Thymus (tissue), 11 donors: Measurements from ENCODE around the gene LRP2. TPM values are rescaled to one million over a fixed set of nuclear protein-coding genes. Genes with fewer than 3 reads are reported as not detected.
A peak's percentile ranks its signal among the peaks of the same experiment; 100 is the strongest.

Source experiments
- DNase-seq, 9 donors: peaks; one replicate each; pipeline ENCODE4 v3.0.0-alpha.2; 2013; ENCODE audit warnings: low spot score in 9 of 9, low read depth in 6 of 9, missing footprints in 1 of 9
- H3K27ac ChIP-seq, 2 donors: one replicate each; pipeline ENCODE4 v1.5.1; 2013; ENCODE audit warnings: control low read depth in 1 of 2, low read depth in 1 of 2, low read length in 1 of 2, mild to moderate bottlenecking in 1 of 2, moderate library complexity in 1 of 2
- H3K27me3 ChIP-seq, 2 donors: one replicate each; pipeline ENCODE4 v1.5.1; 2013; ENCODE audit warnings: low read length in 1 of 2; ENCODE audit not compliant: control insufficient read depth in 2 of 2, insufficient read depth in 1 of 2
- H3K36me3 ChIP-seq, 2 donors: one replicate each; pipeline ENCODE4 v1.5.1; 2013; ENCODE audit warnings: low read length in 1 of 2, mild to moderate bottlenecking in 1 of 2, moderate library complexity in 1 of 2; ENCODE audit not compliant: control insufficient read depth in 2 of 2, insufficient read depth in 2 of 2
- H3K4me1 ChIP-seq, 2 donors: one replicate each; pipeline ENCODE4 v1.5.1; 2013; ENCODE audit warnings: low read length in 2 of 2; ENCODE audit not compliant: control insufficient read depth in 2 of 2, insufficient read depth in 2 of 2
- H3K4me3 ChIP-seq, 2 donors: one replicate each; pipeline ENCODE4 v1.5.1; 2013; ENCODE audit warnings: low read length in 2 of 2, control low read depth in 1 of 2, mild to moderate bottlenecking in 1 of 2
- H3K9me3 ChIP-seq, 2 donors: one replicate each; pipeline ENCODE4 v1.5.1; 2013; ENCODE audit warnings: low read length in 1 of 2, mild to moderate bottlenecking in 1 of 2; ENCODE audit not compliant: control insufficient read depth in 2 of 2, insufficient read depth in 1 of 2
- WGBS: extraction: QIAGEN DNeasy Blood & Tissue Kit; methylation state at CpG from one replicate; pipeline ENCODE4 v1.1.7; 2013; 5-methylcytosine and 5-hydroxymethylcytosine counted together
- polyA plus RNA-seq: library from polyadenylated mRNA; stranded (reverse); fragments of 200-250 nt; gene quantifications from one replicate; pipeline ENCODE4 v1.2.3, GENCODE V29; 2013
- total RNA-seq: library from RNA; stranded (reverse); fragments of 120-200 nt; gene quantifications from one replicate; pipeline ENCODE4 v1.2.4, GENCODE V29; 2013
- donor health status: healthy.

LRP2 gene
- total and polyA plus RNA-seq, 2 donors = 0.05 to 0.09 TPM

DNA sequence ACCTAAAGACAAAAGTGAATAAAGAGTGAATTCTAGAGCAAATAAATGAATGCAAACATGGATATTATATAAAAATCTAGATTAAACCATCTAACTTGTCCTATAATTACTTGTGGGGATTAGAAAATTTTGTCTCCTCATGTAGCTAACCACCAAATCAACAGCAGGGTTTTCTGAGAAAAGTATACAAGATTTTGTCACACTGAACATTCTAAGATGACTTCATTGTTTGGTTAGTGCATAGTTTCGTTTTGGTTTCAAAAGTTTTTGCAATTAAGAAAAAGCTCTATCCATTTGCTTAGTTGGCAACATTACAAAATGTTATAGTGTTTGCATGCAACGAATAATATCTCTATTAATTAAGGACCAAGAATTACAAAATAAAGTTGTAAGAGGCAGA, 125.0 kb downstream of the LRP2 start:
- Histone ChIP-seq H3K27me3 (no peaks in the 10 kb centered on the region), H3K36me3 (no peaks in the 10 kb centered on the region), H3K9me3 (no peaks in the 10 kb centered on the region), H3K4me1 (no peaks in the 10 kb centered on the region), H3K27ac (no peak overlapping the region), H3K4me3 (no peak overlapping the region)
- WGBS = 93% methylated on average over 2 of the region's 2 CpGs
- DNase-seq = no peak

- Histone ChIP-seq H3K36me3 (no peaks in the 10 kb centered on the region), H3K9me3 (no peaks in the 10 kb centered on the region), H3K4me1 (no peaks in the 10 kb centered on the region), H3K27me3 (no peaks in the 10 kb centered on the region), H3K4me3 (no peak overlapping the region), H3K27ac (no peak overlapping the region)
- DNase-seq = no peak
- 96% methylated on average over 11 of the region's 11 CpGs for WGBS
Observed at GRCh38 chr2:169232551-169233154, 129.7 kb downstream of the LRP2 start.

- Histone ChIP-seq H3K4me3 (no peak overlapping the region), H3K9me3 (no peaks in the 10 kb centered on the region), H3K27me3 (no peaks in the 10 kb centered on the region), H3K36me3 (no peaks in the 10 kb centered on the region), H3K27ac (no peak overlapping the region), H3K4me1 (no peaks in the 10 kb centered on the region)
- 95% methylated on average over 2 of the region's 2 CpGs for WGBS
- DNase-seq = no peak
Observed at GRCh38 chr2:169230204-169230603, 132.1 kb downstream of the LRP2 start.

- H3K4me1 ChIP-seq = no peaks in the 10 kb centered on the region
- no peak overlapping the region for H3K27ac ChIP-seq
- no peaks in the 10 kb centered on the region for H3K36me3 ChIP-seq
- no peak overlapping the region for H3K4me3 ChIP-seq
- H3K27me3 ChIP-seq = no peaks in the 10 kb centered on the region
- H3K9me3 ChIP-seq = no peaks in the 10 kb centered on the region
- no peak for DNase-seq
Observed at GRCh38 chr2:169229590-169229989, 132.7 kb downstream of the LRP2 start.

- Histone ChIP-seq H3K27me3 (no peaks in the 10 kb centered on the region), H3K27ac (no peak overlapping the region), H3K9me3 (no peaks in the 10 kb centered on the region), H3K4me3 (no peak overlapping the region), H3K36me3 (no peaks in the 10 kb centered on the region), H3K4me1 (no peaks in the 10 kb centered on the region)
- DNase-seq = no peak
- 97% methylated on average over 2 of the region's 2 CpGs for WGBS
Observed at GRCh38 chr2:169225906-169226305, 136.4 kb downstream of the LRP2 start.

DNA sequence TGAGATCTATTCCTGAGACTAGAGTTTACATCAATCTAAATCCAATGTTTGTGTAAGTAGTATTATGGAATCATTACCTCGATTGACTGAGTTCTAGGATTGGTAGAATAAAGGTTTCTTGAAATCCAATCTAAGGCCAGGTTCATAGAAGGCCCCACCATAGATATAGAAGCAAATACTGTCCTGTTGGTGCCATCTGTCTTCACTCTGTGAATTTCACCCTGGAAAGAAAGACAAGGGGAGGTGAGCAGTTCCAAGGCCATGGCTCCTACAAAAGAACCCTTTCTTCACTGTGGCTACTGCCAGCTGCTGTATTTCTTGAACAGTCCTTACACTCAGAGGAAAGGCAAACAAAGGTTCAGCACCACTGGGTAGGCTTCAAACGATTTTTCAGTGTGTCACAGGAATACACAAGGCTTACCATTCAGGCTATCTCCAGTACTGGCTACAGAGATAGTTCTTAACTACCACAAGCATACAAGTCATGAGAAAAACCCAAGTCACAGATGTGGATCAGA, 137.0 kb downstream of the LRP2 start:
- no peak overlapping the region for H3K27ac ChIP-seq
- 85% methylated on average over 2 of the region's 2 CpGs for WGBS

GRCh38 chr2:169222665-169223064, 139.7 kb downstream of the LRP2 start:
- no peaks in the 10 kb centered on the region for H3K4me1 ChIP-seq
- 91% methylated on average over 3 of the region's 3 CpGs for WGBS
- H3K27me3 ChIP-seq = no peaks in the 10 kb centered on the region
- no peak overlapping the region for H3K4me3 ChIP-seq
- no peak overlapping the region for H3K27ac ChIP-seq
- DNase-seq = no peak
- H3K9me3 ChIP-seq = no peaks in the 10 kb centered on the region
- H3K36me3 ChIP-seq = no peaks in the 10 kb centered on the region

More for the DNA sequence above, 137.0 kb downstream of the LRP2 start:
- Histone ChIP-seq H3K4me3 (no peak overlapping the region), H3K27me3 (no peaks in the 10 kb centered on the region), H3K4me1 (no peaks in the 10 kb centered on the region), H3K36me3 (no peaks in the 10 kb centered on the region), H3K9me3 (no peaks in the 10 kb centered on the region)
- no peak for DNase-seq

DNA sequence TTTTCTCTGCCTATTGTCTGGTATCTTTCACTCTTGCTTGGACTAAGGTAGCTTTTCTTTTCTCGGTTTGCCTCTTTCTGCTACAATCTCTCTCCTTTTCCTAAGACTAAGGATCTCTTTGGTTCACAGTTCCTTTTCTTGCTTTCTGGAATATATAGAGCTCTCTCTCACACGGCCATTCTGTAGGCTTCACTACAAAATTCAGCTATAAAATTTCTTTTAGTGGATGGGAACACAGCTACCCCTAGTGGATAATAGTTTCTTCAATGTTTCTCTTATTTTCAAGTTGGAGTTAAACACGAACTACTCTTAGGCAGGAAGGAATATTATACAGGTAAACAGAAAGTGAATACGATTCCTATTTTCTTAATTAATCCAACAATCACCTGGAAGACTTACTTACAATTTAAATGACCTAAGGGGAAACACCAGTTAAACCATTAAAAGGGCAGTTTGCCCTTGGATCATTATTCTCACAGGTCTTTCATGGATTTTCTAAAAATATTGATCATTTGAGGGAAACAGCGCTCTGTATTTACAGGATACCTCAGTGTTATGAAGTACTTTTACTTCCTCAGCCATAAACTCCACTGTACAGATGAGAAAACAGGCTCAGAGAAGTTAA, 140.5 kb downstream of the LRP2 start:
- Histone ChIP-seq H3K9me3 (no peaks in the 10 kb centered on the region), H3K36me3 (no peaks in the 10 kb centered on the region), H3K4me3 (no peak overlapping the region), H3K4me1 (no peaks in the 10 kb centered on the region), H3K27me3 (no peaks in the 10 kb centered on the region), H3K27ac (no peak overlapping the region)
- WGBS = 42% methylated on average over 5 of the region's 5 CpGs
- DNase-seq = peak in 3 of 9 donors; percentile 1 to 28 (median 13)

GRCh38 chr2:169210917-169211316, 151.4 kb downstream of the LRP2 start:
- WGBS = 96% methylated on average over 4 of the region's 4 CpGs
- no peaks in the 10 kb centered on the region for H3K4me1 ChIP-seq
- H3K9me3 ChIP-seq = no peaks in the 10 kb centered on the region
- no peaks in the 10 kb centered on the region for H3K36me3 ChIP-seq
- no peaks in the 10 kb centered on the region for H3K27me3 ChIP-seq
- no peak overlapping the region for H3K27ac ChIP-seq
- no peak overlapping the region for H3K4me3 ChIP-seq
- no peak for DNase-seq
